Activated CD4-positive, alpha-beta T cell treated with anti-CD3 and anti-CD28 coated beads, Interleukin-2, amount 50 U/mL, for 24 hours (primary cell): ENCODE measurements around the gene FRMD5.

Source experiments
- DNase-seq, 2 donors: peaks; one replicate each; pipeline ENCODE4 v3.0.0-alpha.2; 2020; ENCODE audit warnings: low read depth in 1 of 2, low spot score in 1 of 2

FRMD5 gene

DNA sequence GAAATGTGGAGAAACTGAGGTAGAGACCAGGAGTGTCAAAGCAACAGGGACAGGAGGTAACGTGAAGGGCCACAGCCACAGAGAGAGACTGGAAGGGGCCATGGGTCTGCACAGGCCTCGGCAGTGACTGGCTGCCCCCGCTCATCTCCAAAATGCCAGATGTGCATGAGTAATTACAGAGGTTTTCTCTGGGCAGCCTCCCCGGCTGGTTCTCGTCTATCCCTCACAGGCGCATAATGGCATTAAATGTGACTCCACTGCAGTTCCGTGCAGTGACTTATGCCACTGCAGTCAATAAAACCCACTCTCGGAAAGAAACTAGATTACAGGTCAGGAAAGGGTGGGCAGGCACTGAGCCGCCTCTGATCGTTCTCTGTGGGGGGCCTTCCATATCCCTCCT lies 293.6 kb downstream of the FRMD5 start:
- no peak for DNase-seq

DNA sequence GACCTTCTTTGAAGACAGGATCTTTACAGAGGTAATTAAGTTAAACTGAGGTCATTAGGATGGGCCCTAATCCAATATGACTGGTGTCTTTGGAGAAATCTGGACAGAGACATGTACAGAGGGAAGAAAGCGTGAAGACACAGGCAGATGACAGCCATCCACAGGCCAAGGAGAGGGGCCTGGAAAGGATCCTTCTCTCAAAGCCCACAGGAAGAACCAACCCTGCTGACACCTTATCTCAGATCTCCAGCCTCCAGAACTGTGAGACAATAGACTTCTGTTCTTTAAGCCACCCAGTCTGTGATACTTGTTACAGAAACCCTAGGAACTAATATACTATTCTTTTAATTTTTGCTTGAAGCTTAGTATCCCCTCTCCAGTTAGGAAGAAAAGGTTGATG lies 294.1 kb downstream of the FRMD5 start:
- DNase-seq, result no peak

DNA sequence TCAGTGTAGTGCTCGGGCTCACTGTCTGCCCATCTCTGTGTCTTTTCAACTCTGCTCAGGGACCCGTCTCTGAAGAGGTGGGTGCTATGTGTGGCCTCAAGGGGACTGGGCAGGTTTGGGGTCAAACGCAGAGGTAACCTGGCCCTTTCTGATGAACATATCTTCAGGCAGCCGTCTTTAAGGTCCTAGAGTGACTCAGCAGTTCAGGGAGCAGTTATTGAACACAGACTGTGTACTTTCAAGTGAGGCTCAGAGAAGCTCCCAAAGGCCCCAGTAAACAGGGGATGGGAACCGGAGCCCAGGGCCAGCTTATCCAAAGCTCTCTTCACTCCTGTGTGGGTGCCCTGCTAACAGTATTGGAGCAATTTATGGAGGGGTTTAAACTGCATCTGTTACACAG lies 295.1 kb downstream of the FRMD5 start:
- DNase-seq, result no peak

DNA sequence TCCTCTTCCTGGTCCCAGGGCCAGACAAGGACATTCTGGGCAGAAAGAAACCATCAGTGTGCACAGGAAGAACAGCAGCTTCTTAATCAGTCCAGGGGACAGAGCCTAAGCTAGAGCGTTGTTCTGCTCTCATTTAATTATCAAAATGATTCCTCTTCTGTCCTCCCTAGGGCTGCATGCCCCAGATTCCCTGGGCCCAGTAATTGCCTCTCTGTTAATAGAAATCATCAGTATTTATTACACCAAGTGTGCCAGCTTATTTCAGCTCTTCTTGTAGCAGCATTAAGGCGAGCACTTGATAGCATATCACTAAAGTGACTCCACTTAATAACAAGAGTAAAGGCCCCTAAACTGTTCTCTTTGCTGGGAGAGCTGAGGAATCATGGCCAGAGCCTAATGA lies 296.2 kb downstream of the FRMD5 start:
- no peak for DNase-seq

DNA sequence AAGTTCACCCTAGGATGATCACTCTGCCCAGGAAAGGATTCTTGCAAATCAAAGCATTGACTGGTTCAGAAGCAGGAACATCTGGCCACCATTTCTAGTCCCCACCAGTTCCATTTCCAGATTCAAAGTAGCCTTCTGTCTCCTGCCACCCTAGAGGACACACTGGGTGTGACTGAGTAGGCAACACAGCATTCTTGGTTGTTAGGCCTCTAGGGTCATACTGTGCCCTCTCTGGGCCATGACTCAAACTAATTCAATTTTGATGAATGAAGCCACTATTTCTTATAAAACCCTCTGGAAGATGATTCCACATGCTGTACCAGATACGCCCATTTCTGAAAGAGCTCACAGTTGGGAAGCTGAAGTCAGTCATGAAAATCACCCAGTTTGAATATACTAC lies 298.5 kb downstream of the FRMD5 start:
- no peak for DNase-seq

DNA sequence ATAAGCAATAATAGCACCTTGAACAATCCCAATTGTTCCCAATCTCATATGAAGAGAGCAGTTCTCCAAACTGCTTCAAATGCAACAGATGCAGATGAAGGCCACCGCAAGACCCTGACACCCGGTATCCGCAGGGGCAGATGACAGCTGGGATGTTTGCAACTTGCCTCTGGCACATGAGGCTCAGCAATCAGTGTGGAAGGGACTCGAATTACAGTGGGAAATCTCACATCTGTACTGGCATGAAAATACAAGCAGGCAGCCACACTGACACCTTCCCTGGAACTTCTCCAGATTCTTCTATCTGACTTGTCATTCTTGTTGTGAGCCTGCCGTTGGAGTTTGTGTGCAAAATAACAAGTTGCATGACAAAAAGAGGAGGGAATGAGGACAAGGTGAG lies 299.5 kb downstream of the FRMD5 start:
- DNase-seq, result no peak

DNA sequence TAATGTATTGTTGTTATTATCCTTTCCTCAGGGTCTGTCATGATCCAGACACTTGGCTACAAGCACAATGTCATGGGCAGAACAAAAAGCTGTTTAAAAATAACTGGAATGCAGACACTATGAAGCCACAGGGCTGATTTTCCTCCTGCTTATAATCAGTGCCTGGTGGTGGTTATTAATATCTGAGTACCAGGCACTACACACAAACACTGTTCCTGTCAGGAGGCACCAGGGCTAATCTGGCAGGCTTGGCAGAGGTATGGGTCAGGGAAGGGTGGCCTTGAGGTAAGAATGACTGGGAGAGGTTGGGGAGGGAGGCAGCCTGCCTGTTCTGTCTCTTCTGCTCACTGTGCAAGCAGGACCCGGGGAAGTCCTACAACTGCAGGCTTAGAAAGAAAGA lies 301.1 kb downstream of the FRMD5 start:
- no peak for DNase-seq

DNA sequence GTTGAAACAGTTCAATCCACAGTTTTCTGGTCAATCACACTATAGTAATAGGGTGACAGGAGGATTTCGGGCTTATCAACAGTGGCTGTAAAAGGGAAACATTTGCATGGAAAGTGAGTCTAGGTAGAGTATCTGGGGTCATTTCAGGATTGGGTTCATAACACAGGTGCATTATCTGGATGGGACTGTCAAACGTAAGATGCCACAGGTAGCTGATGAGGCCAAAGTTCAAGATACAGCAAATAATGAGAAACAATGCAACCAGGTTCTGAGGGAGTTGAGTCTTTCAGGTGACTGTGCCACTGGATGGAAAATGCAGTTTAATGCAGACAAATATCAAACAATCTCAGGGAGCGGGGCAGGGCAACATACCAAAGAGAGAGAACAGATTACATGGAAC lies 306.0 kb downstream of the FRMD5 start:
- no peak for DNase-seq

DNA sequence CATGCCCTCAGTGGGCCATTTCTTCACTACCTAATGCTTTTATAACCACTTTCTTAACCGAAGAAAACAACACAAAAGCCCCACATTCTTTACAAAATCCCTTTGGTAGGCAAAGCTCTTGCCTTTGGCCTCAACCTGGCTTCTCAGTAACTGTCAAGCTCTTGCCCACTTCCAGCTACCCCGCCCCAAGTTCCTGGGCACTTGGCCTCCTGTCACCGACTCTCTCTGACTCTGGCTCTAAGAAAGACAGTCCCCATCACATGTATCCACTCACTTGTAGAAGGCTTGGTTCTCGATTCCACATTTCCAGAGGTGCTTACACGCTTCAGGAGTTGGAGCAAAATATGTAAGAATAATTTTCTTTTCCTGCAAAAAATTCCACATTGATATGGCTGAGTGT lies 307.2 kb downstream of the FRMD5 start:
- DNase-seq, result no peak

DNA sequence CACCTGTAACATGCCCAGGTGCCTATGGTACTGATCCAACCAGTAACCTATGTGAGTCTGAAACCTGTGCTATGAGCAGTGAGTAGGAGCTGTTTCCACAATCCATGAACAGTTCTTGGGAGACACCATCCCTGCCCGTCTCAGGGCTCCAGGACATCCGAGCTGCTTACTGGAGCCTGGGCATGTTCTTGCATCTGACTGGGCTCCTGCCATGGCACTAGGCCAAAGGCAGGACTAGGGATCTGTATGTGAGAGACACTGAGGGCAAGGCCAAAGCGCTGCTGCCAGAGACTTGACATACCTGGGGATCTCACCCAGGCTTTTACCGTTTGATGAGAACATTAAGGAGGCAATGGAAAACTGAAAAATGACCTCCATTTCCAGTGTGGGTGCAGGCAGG lies 308.5 kb downstream of the FRMD5 start:
- DNase-seq, result no peak

DNA sequence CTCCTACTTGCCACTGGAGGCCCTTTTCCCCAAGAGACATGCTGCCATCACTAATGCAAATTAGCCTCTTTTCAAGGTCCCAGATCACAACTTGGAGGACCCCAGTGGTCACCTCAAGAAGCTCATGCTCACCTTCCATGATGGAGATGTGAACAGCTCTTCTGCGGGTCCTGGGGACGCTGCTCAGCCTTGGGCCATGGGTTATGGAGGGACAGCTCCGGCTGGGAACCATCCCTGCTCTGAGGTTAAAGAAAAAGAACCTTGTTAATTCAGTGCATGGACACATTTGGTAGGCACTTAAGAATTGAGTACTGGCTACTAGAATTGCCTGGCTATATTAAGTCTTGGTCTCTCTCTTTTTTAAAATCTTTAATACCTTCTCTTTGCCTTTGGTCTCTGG lies 311.5 kb downstream of the FRMD5 start:
- no peak for DNase-seq

DNA sequence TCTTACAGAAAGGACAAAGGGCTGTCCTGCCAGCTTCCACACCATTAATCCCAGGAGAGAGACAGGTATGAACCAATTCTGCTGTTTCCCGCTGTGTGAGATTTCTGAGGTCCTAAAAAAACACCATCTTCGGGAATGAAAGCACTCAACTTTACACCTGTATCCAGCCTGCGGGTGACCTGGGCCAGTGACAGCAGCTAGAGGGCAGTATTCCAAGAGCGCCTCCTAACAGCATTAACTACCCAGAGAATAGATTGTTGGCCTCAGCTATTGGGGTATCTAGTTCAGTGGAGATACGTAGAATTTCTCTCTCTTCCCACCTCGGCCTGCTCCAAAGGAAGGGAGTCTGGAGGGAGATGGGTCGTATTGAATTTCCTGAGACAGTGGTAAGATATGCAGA lies 313.1 kb downstream of the FRMD5 start:
- no peak for DNase-seq

DNA sequence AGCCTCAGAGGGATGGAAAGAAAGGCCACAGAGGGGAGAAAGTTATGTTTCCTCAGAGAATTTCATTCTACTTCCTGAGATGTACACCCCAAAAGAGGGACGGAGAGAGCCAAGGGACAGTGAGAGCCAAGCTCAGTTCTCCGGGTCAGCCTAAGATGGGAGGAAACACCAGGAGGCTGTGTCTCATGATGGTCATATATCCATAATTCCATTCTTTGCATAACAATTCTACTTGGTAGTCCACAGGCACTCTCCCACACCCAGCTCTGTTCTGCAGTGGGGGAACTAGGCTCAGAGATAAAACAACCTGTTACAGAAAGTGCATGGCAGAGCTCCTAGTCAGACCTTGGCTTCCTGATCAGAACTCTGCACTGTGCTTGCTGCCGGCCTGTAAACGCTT lies 313.8 kb downstream of the FRMD5 start:
- DNase-seq, result no peak

DNA sequence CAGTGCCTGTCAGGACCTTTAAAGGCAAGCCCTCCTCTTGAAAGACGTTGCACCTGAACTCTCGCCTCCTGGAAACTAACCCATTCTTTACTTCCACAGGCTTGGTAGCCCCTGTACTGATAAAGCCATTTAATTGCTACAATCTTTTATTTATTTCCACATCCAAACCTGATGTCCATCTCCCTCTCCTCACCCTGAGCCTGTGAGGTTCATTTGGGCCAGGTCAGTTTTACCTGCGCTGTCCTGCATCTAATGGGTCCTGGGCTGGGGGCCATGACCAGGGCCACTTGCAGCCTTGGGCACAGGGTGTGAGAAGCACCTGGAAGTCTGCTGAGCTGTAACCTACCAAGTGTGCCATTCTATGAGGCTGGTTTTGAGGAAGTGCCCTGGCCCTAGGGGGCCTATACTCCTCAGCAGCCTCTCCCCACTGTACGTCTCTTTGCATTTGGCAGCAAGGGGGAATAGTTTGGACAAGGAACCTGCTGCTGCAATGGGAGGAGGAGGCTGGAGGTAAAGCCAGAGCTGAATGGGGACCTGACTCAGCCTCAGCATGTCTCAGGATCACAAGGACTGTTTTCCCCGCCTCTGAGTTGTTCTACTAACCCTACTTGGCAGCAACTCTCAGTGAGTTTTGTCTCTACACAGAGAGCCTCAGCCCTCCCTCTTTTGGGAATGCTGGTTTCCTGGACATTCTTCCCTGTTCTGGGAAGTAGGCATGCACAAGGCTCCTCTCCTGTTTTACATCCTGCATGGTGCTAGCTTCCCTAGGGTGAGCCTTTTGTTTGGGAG lies 314.5 kb downstream of the FRMD5 start:
- no peak for DNase-seq

DNA sequence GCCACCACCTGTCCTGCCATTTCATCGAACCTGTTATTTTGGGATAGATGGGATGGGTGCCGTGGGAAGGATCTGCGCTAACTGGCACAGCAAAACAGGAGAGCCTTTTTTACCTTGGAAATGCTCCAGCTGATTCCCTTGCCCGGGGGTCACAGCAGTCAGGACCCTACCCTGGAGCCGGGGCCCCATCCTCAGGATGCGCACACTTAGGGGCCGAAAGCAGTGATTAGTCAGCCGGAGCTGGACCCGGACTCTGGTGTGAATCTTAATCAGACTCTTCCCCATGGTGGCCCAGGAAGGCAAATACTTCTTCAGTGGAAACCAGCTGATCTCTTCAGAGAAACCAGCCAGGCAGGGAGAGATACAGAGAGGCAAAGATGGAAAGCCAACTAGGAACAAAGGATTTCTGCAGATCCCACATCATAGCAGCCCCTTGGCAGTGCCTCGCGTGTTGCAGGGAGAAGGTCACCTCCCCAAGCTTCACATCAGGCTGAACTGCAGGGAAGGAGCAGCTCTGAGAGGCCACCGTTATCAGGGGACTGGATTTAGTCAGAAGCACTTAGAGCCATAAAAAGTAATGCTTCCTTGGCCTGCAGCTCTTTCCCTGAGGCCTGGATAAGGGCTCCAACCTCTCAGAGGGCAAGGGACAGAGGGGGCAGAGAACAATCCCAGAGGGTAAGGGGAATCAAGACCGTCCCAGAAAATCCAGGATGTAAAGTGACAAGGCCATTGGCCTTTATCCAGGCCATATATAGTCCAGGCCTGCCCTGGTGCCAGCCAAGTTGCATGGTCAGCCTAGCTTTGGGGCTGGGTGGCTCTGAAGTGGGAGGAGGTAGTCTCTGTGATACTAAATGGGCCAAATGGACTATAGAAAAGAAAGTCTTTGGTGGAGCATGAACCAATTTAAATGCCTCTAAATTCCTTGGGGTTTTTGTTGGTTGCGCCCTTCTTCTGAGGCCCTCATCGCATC lies 315.4 kb downstream of the FRMD5 start:
- no peak for DNase-seq

DNA sequence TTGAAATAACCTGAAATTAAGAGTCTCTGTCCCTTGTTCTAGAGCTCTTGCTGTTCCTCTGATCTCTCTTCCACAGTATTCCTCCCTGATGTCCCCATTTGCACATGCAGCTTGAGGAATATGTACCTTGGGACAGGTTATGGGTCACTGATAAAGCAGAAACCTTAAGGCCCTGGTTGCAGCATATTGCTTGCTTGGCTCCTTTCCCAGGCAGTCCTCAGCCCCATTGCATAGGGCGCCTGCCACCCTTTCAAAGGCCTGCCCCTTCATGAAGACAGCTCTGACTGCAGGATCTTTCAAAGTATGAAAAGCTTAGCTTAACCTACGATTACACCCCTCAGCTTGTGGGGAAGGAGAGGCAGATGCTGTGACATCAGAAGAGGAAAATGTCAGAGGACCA lies 316.6 kb downstream of the FRMD5 start:
- DNase-seq, result no peak

DNA sequence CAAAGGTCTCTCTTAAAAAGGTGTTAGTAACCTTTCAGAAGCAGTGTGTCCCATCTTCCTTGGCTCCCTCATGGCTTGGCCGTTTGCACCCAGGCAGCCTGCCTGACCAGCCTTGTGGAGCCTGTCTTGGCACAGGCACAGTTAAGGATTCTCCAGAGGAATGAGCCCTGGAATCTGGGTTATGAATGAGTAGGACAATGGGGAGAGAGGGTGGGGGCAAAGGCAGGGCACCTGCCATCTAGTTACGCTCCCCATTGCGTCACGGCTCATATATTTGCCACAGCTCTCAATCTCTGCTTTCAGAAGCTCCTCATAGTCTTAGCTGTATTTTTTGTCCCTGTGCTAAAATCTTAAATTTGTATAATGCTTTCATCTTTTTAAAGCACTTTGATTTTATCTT lies 317.7 kb downstream of the FRMD5 start:
- no peak for DNase-seq

DNA sequence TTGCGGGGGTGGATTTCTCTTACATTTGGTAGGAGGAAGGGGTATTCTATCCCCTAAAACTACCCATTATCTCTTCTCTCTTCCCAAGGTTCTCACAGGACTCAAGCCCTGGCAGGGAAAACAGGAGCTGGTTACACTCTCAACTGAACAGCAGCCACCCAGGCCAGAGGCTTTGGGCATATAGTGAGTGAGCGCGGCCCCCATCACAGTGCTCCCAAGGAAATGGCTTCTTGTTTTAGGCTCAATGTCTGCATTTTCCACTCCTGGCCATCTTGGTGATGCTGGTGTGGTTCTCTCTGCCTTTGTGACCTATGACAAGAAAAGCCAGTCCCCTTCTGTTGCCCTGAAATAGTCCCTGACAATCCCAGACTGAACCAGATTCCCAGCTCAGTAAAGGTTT lies 318.2 kb downstream of the FRMD5 start:
- DNase-seq, result no peak

DNA sequence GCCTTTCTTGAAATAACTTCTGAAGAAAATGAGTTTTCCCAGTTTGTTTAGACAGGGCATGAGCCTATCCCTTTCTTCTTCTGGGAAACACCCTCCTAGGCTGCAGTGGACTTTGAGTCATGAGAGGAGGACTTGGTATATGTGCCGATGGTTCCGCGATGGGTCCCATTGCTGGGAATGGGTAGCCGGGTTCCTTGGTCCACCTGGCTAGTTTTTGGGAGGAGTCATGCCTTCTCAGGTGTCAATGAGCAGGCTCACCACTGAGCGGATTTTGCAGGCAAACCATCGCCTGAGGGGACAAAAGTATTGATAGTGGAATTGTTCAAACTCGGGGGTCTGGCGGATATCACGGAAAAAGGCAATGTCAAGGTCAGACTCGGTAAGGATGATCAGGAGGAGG lies 321.4 kb downstream of the FRMD5 start:
- DNase-seq, result no peak

DNA sequence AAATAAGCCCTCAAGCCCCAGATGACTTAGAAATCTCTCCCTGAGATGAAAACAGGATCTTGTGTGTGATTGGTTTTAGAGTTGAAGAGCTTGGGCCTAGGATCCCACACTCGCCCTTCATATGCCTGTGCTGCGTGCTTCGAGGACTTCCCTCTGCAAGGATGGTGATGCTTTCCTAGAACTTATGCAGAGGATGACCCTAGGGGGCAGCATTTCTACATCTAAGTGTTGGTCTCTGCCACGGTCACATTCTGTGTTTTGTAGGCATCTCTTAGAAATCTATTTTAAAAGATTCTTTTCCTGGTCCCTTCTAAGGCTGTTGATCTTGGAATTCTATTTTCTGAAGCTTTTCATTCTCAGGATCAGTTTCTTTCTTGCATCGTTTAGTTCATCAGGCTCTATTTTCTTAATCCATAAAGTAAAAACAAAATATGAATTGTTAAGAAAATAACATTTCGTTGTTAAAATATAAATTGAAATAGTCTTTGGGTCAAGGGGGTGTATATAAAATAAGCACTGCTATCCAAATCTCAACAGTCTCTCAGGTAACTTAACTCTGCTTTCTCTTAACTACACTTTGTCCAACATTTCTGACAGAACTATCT lies 322.6 kb downstream of the FRMD5 start:
- DNase-seq, result no peak

DNA sequence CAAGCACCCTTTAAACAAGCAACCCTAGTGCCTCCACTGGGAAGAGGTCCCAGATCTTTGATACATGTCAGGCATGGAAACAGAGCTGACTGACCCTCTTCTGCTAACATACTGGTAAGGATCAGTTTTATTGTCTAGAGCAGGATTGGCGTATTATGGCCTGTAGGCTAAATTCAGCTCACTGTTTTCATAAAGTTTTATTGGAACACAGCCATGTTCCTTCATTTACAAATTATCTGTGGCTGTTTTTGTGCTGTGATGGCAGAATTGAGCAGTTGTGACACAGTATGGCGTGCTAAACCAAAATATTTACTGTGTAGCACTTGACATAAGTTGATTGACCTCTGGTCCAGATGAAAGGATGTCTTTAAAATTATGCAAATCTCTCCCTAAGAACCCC lies 323.2 kb downstream of the FRMD5 start:
- no peak for DNase-seq

DNA sequence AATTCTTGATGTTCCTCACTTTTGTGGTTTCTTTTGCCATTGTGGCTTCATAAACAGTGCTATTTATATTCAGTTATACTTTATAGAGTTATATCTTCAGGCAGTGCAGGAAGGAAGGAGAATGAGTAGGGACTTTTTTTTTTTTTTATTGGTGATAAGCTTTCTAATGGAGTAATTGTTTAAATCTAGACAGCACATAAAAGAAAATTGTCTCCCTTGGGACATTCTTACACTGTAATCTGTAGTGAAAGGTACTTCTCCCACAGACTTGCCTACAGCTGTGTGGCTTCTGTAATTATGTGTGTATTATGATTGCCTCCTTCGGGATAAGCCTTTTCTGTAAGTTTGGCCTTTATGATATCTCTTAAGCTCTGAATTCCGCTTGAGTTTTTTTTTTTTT lies 326.7 kb downstream of the FRMD5 start:
- DNase-seq, result no peak
